ENCODE measurements around the gene GNB3.
"Not testable (repeated sequence)": the region's sequence is repeated elsewhere in the genome, so short reads cannot be mapped to it uniquely, and the experiment has no call there.

Gene GNB3

DNA sequence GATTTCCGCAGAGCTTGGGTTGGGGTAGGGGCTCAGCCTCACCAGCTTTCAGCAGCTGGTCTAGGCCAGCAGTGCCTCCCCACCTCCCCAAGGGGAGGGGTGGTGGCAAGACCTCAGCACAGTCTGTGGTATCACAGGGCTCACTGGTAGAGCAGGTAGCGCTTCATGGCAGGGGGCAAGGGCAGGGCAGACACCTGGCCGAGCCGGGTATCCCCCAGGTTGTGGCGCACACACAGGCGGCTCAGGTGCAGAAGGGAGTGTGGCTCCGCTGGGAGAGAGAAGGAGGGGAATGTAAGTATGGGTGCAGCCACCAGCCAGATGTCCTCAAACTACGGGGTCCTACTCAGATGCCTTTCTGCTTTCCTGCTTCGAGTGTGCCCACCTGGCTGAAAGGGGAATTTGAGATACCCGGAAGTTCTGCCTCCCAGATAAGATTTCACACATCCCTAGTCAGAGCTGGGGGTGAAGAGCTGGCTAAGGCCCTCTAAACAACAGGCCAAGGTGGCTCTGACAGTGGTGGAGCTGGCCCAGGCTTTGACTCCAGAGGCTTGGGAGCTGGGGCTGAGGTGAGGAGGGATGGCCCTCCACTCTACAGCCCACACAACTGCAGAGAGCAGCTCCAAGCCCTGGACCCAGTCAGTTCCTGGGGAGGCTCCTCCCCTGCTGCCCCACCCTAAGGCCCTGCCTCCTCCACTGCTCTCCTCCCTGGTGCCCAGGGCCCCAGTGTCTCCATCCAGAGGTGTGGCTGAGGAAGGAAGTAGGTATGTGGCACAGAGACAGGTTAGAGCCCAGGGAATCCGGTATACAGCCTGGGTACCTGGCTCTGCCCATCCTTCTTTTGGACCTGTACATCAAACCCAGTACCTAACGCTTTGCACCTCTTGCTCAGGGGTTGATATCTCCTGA, 30.6 kb downstream of the GNB3 start:
- Histone ChIP-seq H3K4me3 (ENCODE audit: severe bottlenecking) (peak overlapping the region; percentile 49), H3K9me3 (ENCODE audit: severe bottlenecking) (no peaks in the 10 kb centered on the region), H3K36me3 (ENCODE audit: low read depth) (peaks cover 31% of the 10 kb centered on the region), H3K27me3 (ENCODE audit: insufficient read depth, poor library complexity, severe bottlenecking) (no peaks in the 10 kb centered on the region), H3K27ac (ENCODE audit: poor library complexity, severe bottlenecking) (peak overlapping the region; percentile 88), H3K4me1 (ENCODE audit: insufficient read depth, poor library complexity, severe bottlenecking) (peaks cover 6% of the 10 kb centered on the region)
- DNase-seq (ENCODE audit: low spot score): peak; percentile 81
- peak; percentile 63 for ATAC-seq (ENCODE audit: low read depth)
- TF ChIP-seq CTCF (IDR thresholded peaks at IDR 0.05; ENCODE audit: poor library complexity, severe bottlenecking): no peak

DNA sequence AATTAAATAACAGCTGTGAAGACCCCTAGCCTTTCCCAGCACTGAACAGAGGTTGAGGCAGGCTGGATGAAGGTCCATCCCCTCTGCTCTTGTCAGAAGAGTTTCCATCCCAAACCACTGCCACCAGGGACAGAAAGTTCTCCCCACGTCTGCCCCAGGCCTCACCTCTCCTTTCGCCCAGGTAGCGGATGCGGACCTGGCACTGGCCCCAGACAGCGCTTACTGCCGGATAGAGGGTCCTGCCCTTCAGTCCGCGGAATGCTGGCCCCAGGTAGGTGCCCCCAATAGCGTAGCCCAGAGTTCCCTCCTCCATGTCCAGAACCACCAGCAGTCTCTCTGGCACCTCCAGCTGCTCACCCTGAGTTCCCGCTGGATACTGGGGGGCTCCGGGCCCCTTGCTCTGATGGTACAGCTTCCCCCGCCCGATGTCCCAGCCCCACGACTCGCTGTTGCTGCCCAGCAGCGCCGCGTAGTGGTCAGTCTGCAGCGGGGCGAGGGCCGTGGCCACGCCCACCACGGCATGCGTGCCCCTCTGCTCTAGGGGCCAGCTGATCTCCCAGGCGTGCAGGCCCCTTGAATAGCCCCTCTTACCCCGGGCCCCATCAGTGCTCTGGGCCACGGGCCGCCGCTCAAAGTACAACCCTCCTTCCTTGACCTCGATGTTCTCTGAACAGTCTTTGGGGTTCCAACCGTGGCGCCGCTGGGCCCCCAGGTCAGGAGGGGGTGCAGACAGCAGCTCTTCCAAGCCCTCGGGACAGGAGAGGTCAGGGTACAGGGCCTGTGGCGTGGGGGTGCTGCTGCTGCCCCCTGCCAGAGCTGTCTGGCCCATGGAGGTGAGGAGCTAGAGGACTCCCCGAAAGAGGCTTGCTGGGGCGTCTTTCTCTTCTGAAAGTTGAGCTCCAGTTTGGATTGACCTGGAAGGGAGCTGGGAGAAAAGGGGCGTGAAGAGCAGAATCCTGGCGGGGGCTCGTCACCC, 31.6 kb downstream of the GNB3 start:
- Histone ChIP-seq H3K27ac (ENCODE audit: poor library complexity, severe bottlenecking) (peak overlapping the region; percentile 88), H3K4me3 (ENCODE audit: severe bottlenecking) (peak overlapping the region; percentile 49), H3K27me3 (ENCODE audit: insufficient read depth, poor library complexity, severe bottlenecking) (no peaks in the 10 kb centered on the region), H3K9me3 (ENCODE audit: severe bottlenecking) (no peaks in the 10 kb centered on the region), H3K36me3 (ENCODE audit: low read depth) (peaks cover 31% of the 10 kb centered on the region), H3K4me1 (ENCODE audit: insufficient read depth, poor library complexity, severe bottlenecking) (peaks cover 6% of the 10 kb centered on the region)
- ATAC-seq (ENCODE audit: low read depth): peak; percentile 25
- peak; percentile 98 for TF ChIP-seq CTCF (IDR thresholded peaks at IDR 0.05; ENCODE audit: poor library complexity, severe bottlenecking)
- peak; percentile 80 for DNase-seq (ENCODE audit: low spot score)

GRCh38 chr12:6873094-6874014, 32.6 kb downstream of the GNB3 start, which contains the start of gene SPSB2:
TSS of gene SPSB2 (minus strand) at chr12:6873303. CDS start at chr12:6872901, 402 bp downstream.
- no peak for TF ChIP-seq CTCF (IDR thresholded peaks at IDR 0.05; ENCODE audit: poor library complexity, severe bottlenecking)
- peak; percentile 72 for ATAC-seq (ENCODE audit: low read depth)
- H3K4me1 ChIP-seq (ENCODE audit: insufficient read depth, poor library complexity, severe bottlenecking): peaks cover 6% of the 10 kb centered on the region
- H3K27me3 ChIP-seq (ENCODE audit: insufficient read depth, poor library complexity, severe bottlenecking): no peaks in the 10 kb centered on the region
- peak; percentile 95 for DNase-seq (ENCODE audit: low spot score)
- H3K4me3 ChIP-seq (ENCODE audit: severe bottlenecking): peak within 1 kb of the TSS; percentile 49
- peaks cover 28% of the 10 kb centered on the region for H3K36me3 ChIP-seq (ENCODE audit: low read depth)
- peak within 1 kb of the TSS; percentile 88 for H3K27ac ChIP-seq (ENCODE audit: poor library complexity, severe bottlenecking)
- H3K9me3 ChIP-seq (ENCODE audit: severe bottlenecking): no peaks in the 10 kb centered on the region

- DNase-seq (ENCODE audit: low spot score); ATAC-seq (ENCODE audit: low read depth); H3K4me1 ChIP-seq (ENCODE audit: insufficient read depth, poor library complexity, severe bottlenecking); H3K27me3 ChIP-seq (ENCODE audit: insufficient read depth, poor library complexity, severe bottlenecking); H3K9me3 ChIP-seq (ENCODE audit: severe bottlenecking): not testable (repeated sequence)
- peak overlapping the region; percentile 49 for H3K4me3 ChIP-seq (ENCODE audit: severe bottlenecking)
- H3K27ac ChIP-seq (ENCODE audit: poor library complexity, severe bottlenecking): peak overlapping the region; percentile 88
- peaks cover 21% of the 10 kb centered on the region for H3K36me3 ChIP-seq (ENCODE audit: low read depth)
Observed at GRCh38 chr12:6874015-6874368, 33.3 kb downstream of the GNB3 start.

DNA sequence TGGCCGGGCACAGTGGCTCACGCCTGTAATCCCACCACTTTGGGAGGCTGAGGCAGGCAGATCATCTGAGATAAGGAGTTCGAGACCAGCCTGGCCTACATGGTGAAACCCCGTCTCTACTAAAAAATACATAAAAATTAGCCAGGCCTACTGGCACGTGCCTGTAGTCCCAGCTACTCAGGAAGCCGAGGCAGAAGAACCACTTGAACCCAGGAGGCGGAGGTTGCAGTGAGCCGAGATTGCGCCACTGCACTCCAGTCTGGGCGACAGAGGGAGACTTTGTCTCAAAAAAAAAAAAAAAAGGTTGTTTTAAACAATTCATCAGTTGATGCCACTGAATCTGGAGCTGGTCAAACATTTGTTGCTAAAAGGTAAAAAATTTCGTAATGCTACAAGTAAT, 39.1 kb downstream of the GNB3 start:
- ATAC-seq (ENCODE audit: low read depth); H3K27ac ChIP-seq (ENCODE audit: poor library complexity, severe bottlenecking); H3K36me3 ChIP-seq (ENCODE audit: low read depth); H3K9me3 ChIP-seq (ENCODE audit: severe bottlenecking); H3K4me1 ChIP-seq (ENCODE audit: insufficient read depth, poor library complexity, severe bottlenecking); H3K4me3 ChIP-seq (ENCODE audit: severe bottlenecking); H3K27me3 ChIP-seq (ENCODE audit: insufficient read depth, poor library complexity, severe bottlenecking); DNase-seq (ENCODE audit: low spot score): not testable (repeated sequence)
